GM12878 (cell line): ENCODE results near the gene DCLK2. TPM values are rescaled to one million over a fixed set of nuclear protein-coding genes. Genes with fewer than 3 reads are reported as not detected.

Experiments used
- ATAC-seq: fragments of 200-7000 bp; cut with Tn5 transposase; 3 replicates; pipeline ENCODE4 v1.9.1; 2020; ENCODE audit warnings: mild to moderate bottlenecking, moderate library complexity
- BruUV-seq: library from RNA; stranded (reverse); fragments of 400-500 nt; replicated peaks from 2 replicates; lab custom pipeline; 2021; lab: Mats Ljungman, UMichigan
- CTCF ChIA-PET: fragments of 300-600 bp; sonication (Branson Sonifier 250); formaldehyde crosslinking; extraction: SDS; loops from one replicate; lab custom pipeline; 2021; ENCODE audit warnings: inconsistent platforms; lab: Yijun Ruan, JAX
- POLR2A ChIA-PET: fragments of 350-600 bp; formaldehyde crosslinking; extraction: SDS; loops from one replicate; lab custom pipeline; 2021; ENCODE audit warnings: inconsistent platforms; lab: Charles Lee
- RAD21 ChIA-PET: fragments of 300-600 bp; sonication (Branson Sonifier 250); formaldehyde crosslinking; loops from one replicate; lab custom pipeline; 2023; ENCODE audit warnings: antibody characterized with exemption; ENCODE audit not compliant: unreplicated experiment; lab: Charles Lee
- SMC1A ChIA-PET: fragments of 300-600 bp; sonication (Branson Sonifier 250); formaldehyde crosslinking; loops from one replicate; lab custom pipeline; 2023; ENCODE audit not compliant: unreplicated experiment, uncharacterized antibody; lab: Charles Lee
- DNase-seq: peaks from one replicate; pipeline ENCODE4 v3.0.0-alpha.2; 2011; ENCODE audit warnings: low read depth, low spot score
- FAIRE-seq: peaks from 3 replicates; lab custom pipeline; 2011; peaks lifted over from hg19 to GRCh38; lab: Jason Lieb, UNC
- H2AFZ ChIP-seq: 2 replicates; pipeline ENCODE4 v1.6.0; 2011; ENCODE audit warnings: low read depth, low read length, control low read depth; ENCODE audit not compliant: control insufficient read depth
- H3K27ac ChIP-seq: 2 replicates; pipeline ENCODE4 v1.5.1; 2011; ENCODE audit warnings: control low read depth; ENCODE audit not compliant: control insufficient read depth, insufficient read depth
- H3K27me3 ChIP-seq, 2 experiments: replicated peaks in 1 of 2; 2 replicates each; pipeline versions ENCODE4 v1.6.0 to v1.6.1; 2011; ENCODE audit warnings: low read length in 1 of 2; ENCODE audit not compliant: control insufficient read depth in 2 of 2, insufficient read depth in 2 of 2
- H3K36me3 ChIP-seq, 2 experiments: 2 replicates each; pipeline ENCODE4 v1.5.1; 2011; ENCODE audit warnings: low read length in 1 of 2; ENCODE audit not compliant: control insufficient read depth in 2 of 2, insufficient read depth in 2 of 2
- H3K4me1 ChIP-seq: 2 replicates; pipeline ENCODE4 v1.6.1; 2011; ENCODE audit warnings: mild to moderate bottlenecking, low read length, moderate library complexity, mixed read lengths; ENCODE audit not compliant: control insufficient read depth, insufficient read depth
- H3K4me2 ChIP-seq: 2 replicates; pipeline ENCODE4 v1.6.0; 2011; ENCODE audit warnings: control low read depth; ENCODE audit not compliant: control insufficient read depth, insufficient read depth
- H3K4me3 ChIP-seq: fragments of 200-600 bp; sonication (generic); 2 replicates; pipeline ENCODE4 v1.5.1; 2016
- H3K79me2 ChIP-seq: 2 replicates; pipeline ENCODE4 v1.6.0; 2011; ENCODE audit warnings: low read length; ENCODE audit not compliant: control insufficient read depth, insufficient read depth
- H3K9ac ChIP-seq: 2 replicates; pipeline ENCODE4 v1.8.0; 2011; ENCODE audit warnings: low read length, control low read depth, mixed read lengths; ENCODE audit not compliant: control insufficient read depth, insufficient read depth
- H3K9me3 ChIP-seq: replicated peaks from 3 replicates; pipeline ENCODE4 v1.5.1; 2011; ENCODE audit warnings: mild to moderate bottlenecking, low read length; ENCODE audit not compliant: control insufficient read depth, insufficient read depth
- H4K20me1 ChIP-seq: 2 replicates; pipeline ENCODE4 v1.6.0; 2011; ENCODE audit not compliant: control insufficient read depth, insufficient read depth
- ATF2 ChIP-seq: IDR thresholded peaks from 2 replicates; pipeline ENCODE4 v1.6.1; 2012; ENCODE audit warnings: low read length, inconsistent platforms
- DPF2 ChIP-seq: fragments of 450-650 bp; IDR thresholded peaks from 2 replicates; pipeline ENCODE4 v1.6.1; 2017; ENCODE audit warnings: mild to moderate bottlenecking
- MEF2A ChIP-seq: IDR thresholded peaks from 2 replicates; pipeline ENCODE4 v1.6.1; 2011; ENCODE audit warnings: low read depth, mild to moderate bottlenecking, low read length, moderate library complexity; ENCODE audit not compliant: insufficient read depth
- MTA2 ChIP-seq: fragments of 450-650 bp; IDR thresholded peaks from 2 replicates; pipeline ENCODE4 v1.6.1; 2016; ENCODE audit warnings: low read depth, mild to moderate bottlenecking, moderate library complexity
- POLR2AphosphoS5 ChIP-seq: IDR thresholded peaks from 2 replicates; pipeline ENCODE4 v1.6.1; 2011; ENCODE audit warnings: mild to moderate bottlenecking, low read length, inconsistent platforms
- RUNX3 ChIP-seq: IDR thresholded peaks from 2 replicates; pipeline ENCODE4 v1.6.1; 2012; ENCODE audit warnings: low read length, inconsistent platforms
- ZNF207 ChIP-seq: fragments of 450-650 bp; IDR thresholded peaks from 2 replicates; pipeline ENCODE4 v1.6.1; 2014; ENCODE audit warnings: antibody characterized with exemption, mild to moderate bottlenecking, borderline replicate concordance
- WGBS: methylation state at CpG from one replicate; pipeline ENCODE4 v1.1.6; 2016; ENCODE audit warnings: low lambda C conversion rate; ENCODE audit not compliant: insufficient replicate concordance, insufficient coverage; ENCODE audit errors: missing lambda C conversion rate; 5-methylcytosine and 5-hydroxymethylcytosine counted together
- in situ Hi-C: fragments of 300-500 bp; cut with MboI; formaldehyde crosslinking; loops from 9 replicates; pipeline ENCODE4 v1.14.3; 2018; ENCODE audit warnings: mixed read lengths
- intact Hi-C: fragments of 100-400 bp; cut with micrococcal nuclease; formaldehyde crosslinking; loops from one replicate; pipeline ENCODE4 v1.14.2; 2022; ENCODE audit not compliant: unreplicated experiment
- polyA plus RNA-seq, 11 experiments: library from polyadenylated mRNA; depleted of rRNA in 4 of 11; unstranded in 6 of 11; stranded (reverse) in 5 of 11; fragments of >200 nt; fragmentation: Nextera tagmentation in 4 of 11; fragmentation: Illumina TruSeq in 1 of 11; extraction: Ambion mirVana in 4 of 11; extraction: Trizol in 1 of 11; gene quantifications; 1 replicate in 1 of 11; 2 replicates in 10 of 11; pipeline versions ENCODE4 v1.2.1 to v1.2.3, GENCODE V29; 2011 to 2016; ENCODE audit warnings: inconsistent platforms in 2 of 11, missing spikeins in 2 of 11, low read depth in 1 of 11
- total RNA-seq, 4 experiments: library from RNA; depleted of rRNA in 3 of 4; stranded (reverse); fragments of >200 nt in 3 of 4; fragmentation: Illumina TruSeq in 1 of 4; extraction: Trizol in 1 of 4; gene quantifications; 2 replicates each; pipeline versions ENCODE4 v1.2.1 to v1.2.3, GENCODE V29; 2013 to 2021

DCLK2 gene
- total and polyA plus RNA-seq, 10 of the 15 experiments (the other 5 are each of a cell fraction or from before 2014, with no cell fraction given) = not detected

- H3K4me1 ChIP-seq = peaks cover 4% of the 10 kb centered on the region; the same call in 1 of the 2 replicates
- H3K27ac ChIP-seq = no peak overlapping the region
- ATAC-seq = peak; percentile 55
- peak overlapping the region; percentile 12; the same call in 1 of the 2 replicates for H2AFZ ChIP-seq
- H3K9ac ChIP-seq = no peak overlapping the region
- no peaks in the 10 kb centered on the region for H3K36me3 ChIP-seq
- intact Hi-C loops (no loop called here), in situ Hi-C loops (no loop called here)
- H3K9me3 ChIP-seq = no peaks in the 10 kb centered on the region
- no peaks in the 10 kb centered on the region for H3K79me2 ChIP-seq
- H4K20me1 ChIP-seq = no peaks in the 10 kb centered on the region
- SMC1A ChIA-PET = no interaction called here
- H3K4me2 ChIP-seq = peak overlapping the region; percentile 30; the same call in 1 of the 2 replicates
- no peak for FAIRE-seq
- DNase-seq = no peak
- TF ChIP-seq ATF2 = peak; percentile 20; the same call in 1 of the 2 replicates
- TF ChIP-seq MEF2A = peak; percentile 86
- no peak for TF ChIP-seq DPF2
- TF ChIP-seq MTA2 = no peak
- no peak for TF ChIP-seq ZNF207
- TF ChIP-seq POLR2AphosphoS5 = no peak
- peak; percentile 88 for TF ChIP-seq RUNX3
- POLR2A ChIA-PET = no interaction called here
- RAD21 ChIA-PET = no interaction called here
- no peak overlapping the region for H3K4me3 ChIP-seq
- no TSS peak for BruUV-seq
- WGBS = 2% methylated on average over 3 of the region's 3 CpGs
- CTCF ChIA-PET = no interaction called here
- no peaks in the 10 kb centered on the region for H3K27me3 ChIP-seq
Measured at GRCh38 chr4:150126201-150126863, 48.1 kb downstream of the DCLK2 start.
